K562 (cell line): ENCODE measurements around the gene PLEKHM3.

Experiments
- ARID2 ChIP-seq: fragments of 450-650 bp; IDR thresholded peaks from 2 replicates; pipeline ENCODE4 v1.6.1; 2017; ENCODE audit warnings: antibody characterized with exemption, mild to moderate bottlenecking
- POLR2AphosphoS5 ChIP-seq: IDR thresholded peaks from 2 replicates; pipeline ENCODE4 v1.6.1; 2011; ENCODE audit warnings: mild to moderate bottlenecking, low read depth, low read length, moderate library complexity; ENCODE audit not compliant: control insufficient read depth, insufficient read depth
- ZNF668 ChIP-seq: fragments of 250-450 bp; sonication (Bioruptor Pico); IDR thresholded peaks from 2 replicates; pipeline ENCODE4 v1.8.0; 2022; ENCODE audit warnings: mild to moderate bottlenecking, inconsistent platforms
- TF ChIP-seq, protein P1 (sequence below), 3 experiments: IDR thresholded peaks in 2 of 3; conservative IDR thresholded peaks in 1 of 3; 2 replicates each; pipeline ENCODE4 v1.5.1; 2011 to 2012; ENCODE audit warnings: low read length in 3 of 3, mild to moderate bottlenecking in 3 of 3, control low read depth in 2 of 3, improper control_type of control experiment in 1 of 3, inconsistent platforms in 1 of 3, low read depth in 1 of 3, mixed read lengths in 1 of 3, moderate library complexity in 1 of 3; ENCODE audit not compliant: insufficient read depth in 2 of 3
- TF ChIP-seq, protein P2 (sequence below): sonication (generic); formaldehyde crosslinking; IDR thresholded peaks from 2 replicates; pipeline ENCODE4 v1.8.0; 2022; ENCODE audit warnings: mild to moderate bottlenecking, missing genetic modification reagents

DNA sequence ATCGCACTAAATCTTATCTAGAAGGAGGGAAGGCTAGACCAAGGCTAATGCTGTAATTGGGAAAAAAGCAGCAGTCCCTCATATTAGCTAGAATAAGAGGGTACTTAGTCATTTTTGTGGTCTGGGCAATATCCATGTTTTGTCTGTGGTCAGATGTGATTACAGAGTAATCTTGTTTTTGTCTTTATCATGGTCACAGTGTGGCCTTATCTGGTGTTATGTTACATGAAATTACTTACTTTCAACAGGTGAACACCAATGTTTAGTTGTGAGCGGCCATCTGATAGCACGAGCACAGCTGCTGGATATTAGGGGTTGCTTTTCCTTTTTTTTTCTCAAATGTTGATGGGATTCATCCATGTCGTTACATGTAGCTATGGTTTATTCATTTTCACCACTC, 23.7 kb upstream of the PLEKHM3 start:
- no peak for TF ChIP-seq POLR2AphosphoS5
- TF ChIP-seq, protein P1, sequence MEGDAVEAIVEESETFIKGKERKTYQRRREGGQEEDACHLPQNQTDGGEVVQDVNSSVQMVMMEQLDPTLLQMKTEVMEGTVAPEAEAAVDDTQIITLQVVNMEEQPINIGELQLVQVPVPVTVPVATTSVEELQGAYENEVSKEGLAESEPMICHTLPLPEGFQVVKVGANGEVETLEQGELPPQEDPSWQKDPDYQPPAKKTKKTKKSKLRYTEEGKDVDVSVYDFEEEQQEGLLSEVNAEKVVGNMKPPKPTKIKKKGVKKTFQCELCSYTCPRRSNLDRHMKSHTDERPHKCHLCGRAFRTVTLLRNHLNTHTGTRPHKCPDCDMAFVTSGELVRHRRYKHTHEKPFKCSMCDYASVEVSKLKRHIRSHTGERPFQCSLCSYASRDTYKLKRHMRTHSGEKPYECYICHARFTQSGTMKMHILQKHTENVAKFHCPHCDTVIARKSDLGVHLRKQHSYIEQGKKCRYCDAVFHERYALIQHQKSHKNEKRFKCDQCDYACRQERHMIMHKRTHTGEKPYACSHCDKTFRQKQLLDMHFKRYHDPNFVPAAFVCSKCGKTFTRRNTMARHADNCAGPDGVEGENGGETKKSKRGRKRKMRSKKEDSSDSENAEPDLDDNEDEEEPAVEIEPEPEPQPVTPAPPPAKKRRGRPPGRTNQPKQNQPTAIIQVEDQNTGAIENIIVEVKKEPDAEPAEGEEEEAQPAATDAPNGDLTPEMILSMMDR (IDR thresholded peaks at IDR 0.05 in 2 of 3, conservative IDR thresholded peaks at IDR 0.05 in 1 of 3; ENCODE audit: insufficient read depth in 2 of 3, low read depth in 1 of 3, low read length in 3 of 3): no peak
- TF ChIP-seq ZNF668 (CRISPR knock-in tag): no peak
- no peak for TF ChIP-seq ARID2
- TF ChIP-seq, protein P2, sequence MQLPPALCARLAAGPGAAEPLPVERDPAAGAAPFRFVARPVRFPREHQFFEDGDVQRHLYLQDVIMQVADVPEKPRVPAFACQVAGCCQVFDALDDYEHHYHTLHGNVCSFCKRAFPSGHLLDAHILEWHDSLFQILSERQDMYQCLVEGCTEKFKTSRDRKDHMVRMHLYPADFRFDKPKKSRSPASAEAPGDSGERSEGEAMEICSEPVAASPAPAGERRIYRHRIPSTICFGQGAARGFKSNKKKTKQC: no peak
